ENCODE measurements around the gene TMPRSS12.
"Not testable (repeated sequence)": the region's sequence is repeated elsewhere in the genome, so short reads cannot be mapped to it uniquely, and the experiment has no call there.

TMPRSS12 gene

GRCh38 chr12:50842637-50843493 is at the start of gene TMPRSS12:
Gene TMPRSS12, plus strand, starts transcription at chr12:50842926. Its CDS starts 39 bp downstream, at chr12:50842965.
- DNase-seq (ENCODE audit: low read depth in 2 of 2), result no peak

- no peak for DNase-seq (ENCODE audit: low read depth in 2 of 2)
Measured at GRCh38 chr12:50799908-50800307, 42.8 kb upstream of the TMPRSS12 start.

GRCh38 chr12:50803230-50803875 is 39.4 kb upstream of the TMPRSS12 start:
- no peak for DNase-seq (ENCODE audit: low read depth in 2 of 2)

- no peak for DNase-seq (ENCODE audit: low read depth in 2 of 2)
Measured at GRCh38 chr12:50806176-50806575, 36.5 kb upstream of the TMPRSS12 start.

GRCh38 chr12:50809131-50809530 is 33.6 kb upstream of the TMPRSS12 start:
- not testable (repeated sequence) for DNase-seq (ENCODE audit: low read depth in 2 of 2)

GRCh38 chr12:50814921-50815320 is 27.8 kb upstream of the TMPRSS12 start:
- not testable (repeated sequence) for DNase-seq (ENCODE audit: low read depth in 2 of 2)

GRCh38 chr12:50820177-50820576 is 22.5 kb upstream of the TMPRSS12 start:
- DNase-seq (ENCODE audit: low read depth in 2 of 2), result no peak

- no peak for DNase-seq (ENCODE audit: low read depth in 2 of 2)
Measured at GRCh38 chr12:50822082-50822481, 20.6 kb upstream of the TMPRSS12 start.

GRCh38 chr12:50823724-50824123 is 19.0 kb upstream of the TMPRSS12 start:
- DNase-seq (ENCODE audit: low read depth in 2 of 2), result not testable (repeated sequence)

- no peak for DNase-seq (ENCODE audit: low read depth in 2 of 2)
Measured at GRCh38 chr12:50824914-50825313, 17.8 kb upstream of the TMPRSS12 start.

- DNase-seq (ENCODE audit: low read depth in 2 of 2), result no peak
Measured at GRCh38 chr12:50825372-50825838, 17.3 kb upstream of the TMPRSS12 start.

GRCh38 chr12:50828121-50828520 is 14.6 kb upstream of the TMPRSS12 start:
- DNase-seq (ENCODE audit: low read depth in 2 of 2), result no peak

- no peak for DNase-seq (ENCODE audit: low read depth in 2 of 2)
Measured at GRCh38 chr12:50828886-50829285, 13.8 kb upstream of the TMPRSS12 start.

GRCh38 chr12:50833801-50834200 is 8.9 kb upstream of the TMPRSS12 start:
- not testable (repeated sequence) for DNase-seq (ENCODE audit: low read depth in 2 of 2)

GRCh38 chr12:50839042-50839441 is 3.7 kb upstream of the TMPRSS12 start:
- DNase-seq (ENCODE audit: low read depth in 2 of 2), result no peak

- no peak for DNase-seq (ENCODE audit: low read depth in 2 of 2)
Measured at GRCh38 chr12:50840809-50841487, 1.8 kb upstream of the TMPRSS12 start.

GRCh38 chr12:50841716-50842531 is 802 bp upstream of the TMPRSS12 start:
- DNase-seq (ENCODE audit: low read depth in 2 of 2), result no peak

GRCh38 chr12:50845021-50845647 is 2.4 kb downstream of the TMPRSS12 start:
- DNase-seq (ENCODE audit: low read depth in 2 of 2), result no peak

GRCh38 chr12:50848963-50849362 is 6.2 kb downstream of the TMPRSS12 start:
- DNase-seq (ENCODE audit: low read depth in 2 of 2), result no peak

- not testable (repeated sequence) for DNase-seq (ENCODE audit: low read depth in 2 of 2)
Measured at GRCh38 chr12:50855218-50855617, 12.5 kb downstream of the TMPRSS12 start.

GRCh38 chr12:50855679-50856078 is 13.0 kb downstream of the TMPRSS12 start:
- DNase-seq (ENCODE audit: low read depth in 2 of 2), result not testable (repeated sequence)
